ENCODE measurements around the gene GPR108.

Gene GPR108

DNA sequence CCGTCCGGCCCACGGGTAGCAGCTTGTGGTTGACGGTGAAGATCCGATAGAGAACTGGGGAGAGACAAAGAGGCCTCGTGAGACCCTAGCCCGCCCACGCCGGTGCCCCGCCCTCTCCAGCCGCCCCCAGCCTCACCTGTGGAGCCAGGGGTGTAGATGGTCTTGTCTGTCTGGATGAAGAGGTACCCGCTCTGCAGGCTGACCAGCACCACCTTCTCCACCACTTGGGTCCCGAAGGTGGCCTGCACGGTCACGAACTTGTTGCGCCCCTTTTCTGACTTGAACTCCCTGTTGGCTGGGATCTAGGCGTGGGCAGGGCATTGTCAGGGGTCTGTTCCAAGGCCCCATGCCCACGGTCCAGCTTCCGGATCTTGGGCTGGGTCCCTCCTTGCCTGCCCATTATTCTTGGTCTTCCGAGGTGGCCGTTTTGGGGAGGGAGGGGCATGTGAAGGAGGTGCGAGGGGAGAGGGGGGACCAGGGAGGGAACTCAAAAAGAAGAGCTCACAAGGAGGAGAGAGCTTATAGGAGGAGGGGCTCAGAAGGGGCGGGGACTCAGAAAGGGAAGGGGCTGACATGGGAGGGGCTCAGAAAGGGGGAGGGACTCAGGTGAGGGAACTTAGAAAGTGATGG lies 19.2 kb downstream of the GPR108 start:
- no peak overlapping the region for H3K4me3 ChIP-seq (ENCODE audit: low read depth, low read length)
- DNase-seq (ENCODE audit: low read depth), result no peak
- TF ChIP-seq, protein P1, sequence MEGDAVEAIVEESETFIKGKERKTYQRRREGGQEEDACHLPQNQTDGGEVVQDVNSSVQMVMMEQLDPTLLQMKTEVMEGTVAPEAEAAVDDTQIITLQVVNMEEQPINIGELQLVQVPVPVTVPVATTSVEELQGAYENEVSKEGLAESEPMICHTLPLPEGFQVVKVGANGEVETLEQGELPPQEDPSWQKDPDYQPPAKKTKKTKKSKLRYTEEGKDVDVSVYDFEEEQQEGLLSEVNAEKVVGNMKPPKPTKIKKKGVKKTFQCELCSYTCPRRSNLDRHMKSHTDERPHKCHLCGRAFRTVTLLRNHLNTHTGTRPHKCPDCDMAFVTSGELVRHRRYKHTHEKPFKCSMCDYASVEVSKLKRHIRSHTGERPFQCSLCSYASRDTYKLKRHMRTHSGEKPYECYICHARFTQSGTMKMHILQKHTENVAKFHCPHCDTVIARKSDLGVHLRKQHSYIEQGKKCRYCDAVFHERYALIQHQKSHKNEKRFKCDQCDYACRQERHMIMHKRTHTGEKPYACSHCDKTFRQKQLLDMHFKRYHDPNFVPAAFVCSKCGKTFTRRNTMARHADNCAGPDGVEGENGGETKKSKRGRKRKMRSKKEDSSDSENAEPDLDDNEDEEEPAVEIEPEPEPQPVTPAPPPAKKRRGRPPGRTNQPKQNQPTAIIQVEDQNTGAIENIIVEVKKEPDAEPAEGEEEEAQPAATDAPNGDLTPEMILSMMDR (conservative IDR thresholded peaks at IDR 0.05; ENCODE audit: low read depth, low read length), result no peak

DNA sequence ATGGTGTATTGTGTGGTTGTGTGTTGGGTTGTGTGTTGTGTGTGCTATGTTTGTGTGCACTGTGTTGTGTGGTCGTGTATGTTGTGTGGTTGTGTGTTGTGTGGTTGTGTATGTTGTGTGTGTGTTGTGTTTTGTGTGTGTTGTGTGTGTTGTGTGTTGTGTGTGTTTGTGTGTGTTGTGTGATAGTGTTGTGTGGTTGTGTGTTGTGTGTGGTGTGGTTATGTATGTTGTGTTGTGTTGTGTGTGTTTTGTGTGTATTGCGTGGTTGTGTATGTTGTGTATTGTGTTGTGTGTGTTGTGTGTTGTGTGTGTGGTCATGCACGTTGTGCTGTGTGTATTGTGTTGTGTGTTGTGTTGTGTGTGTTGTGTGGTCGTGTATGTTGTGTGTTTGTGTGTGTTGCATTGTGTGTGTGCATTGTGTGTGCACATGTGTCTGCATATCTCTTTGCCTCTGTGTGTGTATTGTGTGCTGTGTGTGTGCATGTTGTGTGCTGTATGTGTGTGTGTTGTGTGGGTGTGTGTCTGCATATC lies 19.9 kb downstream of the GPR108 start:
- TF ChIP-seq, protein P1 (conservative IDR thresholded peaks at IDR 0.05; ENCODE audit: low read depth, low read length), result no peak
- DNase-seq (ENCODE audit: low read depth), result no peak
- H3K4me3 ChIP-seq (ENCODE audit: low read depth, low read length), result no peak overlapping the region

DNA sequence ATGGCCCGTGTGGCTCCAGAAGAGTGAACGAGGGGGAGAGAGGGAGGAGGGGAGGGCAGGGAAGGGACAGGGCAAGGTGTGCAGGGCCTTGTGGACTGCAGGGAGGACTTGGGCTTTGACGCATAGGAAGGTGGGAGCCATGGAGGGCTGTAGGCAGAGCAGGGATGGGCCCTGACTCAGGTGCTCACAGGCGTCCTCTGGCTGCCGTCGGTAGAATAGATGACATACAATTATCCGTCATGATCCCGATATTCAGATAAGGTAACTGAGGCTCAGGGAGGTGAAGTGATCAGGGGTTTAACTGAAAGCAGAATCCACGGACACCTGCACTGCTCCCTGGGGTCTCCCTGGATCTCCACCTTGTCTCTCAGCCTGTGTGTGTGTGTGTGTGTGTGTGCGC lies 20.3 kb downstream of the GPR108 start:
- no peak overlapping the region for H3K4me3 ChIP-seq (ENCODE audit: low read depth, low read length)
- TF ChIP-seq, protein P1 (conservative IDR thresholded peaks at IDR 0.05; ENCODE audit: low read depth, low read length), result peak; percentile 20
- no peak for DNase-seq (ENCODE audit: low read depth)

DNA sequence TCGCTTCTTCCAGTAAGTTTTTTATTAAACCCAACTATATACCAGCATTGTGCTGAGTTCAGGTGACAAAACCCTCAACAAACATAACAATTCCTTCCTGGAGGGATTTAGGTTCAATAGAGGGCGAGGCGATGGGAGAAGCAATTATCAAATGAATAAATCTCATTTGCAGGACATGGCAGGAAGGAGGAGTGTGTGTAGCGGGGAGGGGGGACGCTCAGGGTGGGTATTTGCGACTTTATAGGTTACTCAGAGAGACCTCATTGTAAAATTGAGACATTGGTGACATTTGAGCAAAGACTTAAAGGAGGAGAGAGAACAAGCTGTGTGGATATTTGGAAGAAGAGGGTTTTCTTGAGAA lies 20.8 kb downstream of the GPR108 start:
- H3K4me3 ChIP-seq (ENCODE audit: low read depth, low read length), result no peak overlapping the region
- TF ChIP-seq, protein P1 (conservative IDR thresholded peaks at IDR 0.05; ENCODE audit: low read depth, low read length), result no peak
- DNase-seq (ENCODE audit: low read depth), result no peak

- no peak for DNase-seq (ENCODE audit: low read depth)
- H3K4me3 ChIP-seq (ENCODE audit: low read depth, low read length), result no peak overlapping the region
Measured at GRCh38 chr19:6714749-6715555, 22.4 kb downstream of the GPR108 start.

GRCh38 chr19:6713773-6714692 lies 23.3 kb downstream of the GPR108 start:
- TF ChIP-seq, protein P1 (conservative IDR thresholded peaks at IDR 0.05; ENCODE audit: low read depth, low read length), result no peak
- DNase-seq (ENCODE audit: low read depth), result no peak
- no peak overlapping the region for H3K4me3 ChIP-seq (ENCODE audit: low read depth, low read length)

More at GRCh38 chr19:6714749-6715555, 22.4 kb downstream of the GPR108 start:
- TF ChIP-seq, protein P1 (conservative IDR thresholded peaks at IDR 0.05; ENCODE audit: low read depth, low read length), result no peak

Measured in choroid plexus epithelial cell (primary cell).